Measurements from ENCODE around the gene SPINK13. TPM values are rescaled to one million over a fixed set of nuclear protein-coding genes. Genes with fewer than 3 reads are reported as not detected.

SPINK13 gene
- total and polyA plus RNA-seq, 2 of the 8 experiments (the other 6 are each of a cell fraction or from before 2014, with no cell fraction given) = not detected

- H3K36me3 ChIP-seq (ENCODE audit: control insufficient read depth in 2 of 4, insufficient read depth in 4 of 4, low read length in 3 of 4) = no peaks in the 10 kb centered on the region
- no peak overlapping the region for H2BK5ac ChIP-seq (ENCODE audit: low read depth, low read length)
- no peak overlapping the region for H2BK120ac ChIP-seq (replicated peaks; ENCODE audit: low read depth, low read length)
- no peak overlapping the region for H3K4ac ChIP-seq (replicated peaks; ENCODE audit: insufficient read length, low read depth, low read length)
- no peaks in the 10 kb centered on the region for H3K27me3 ChIP-seq (replicated peaks in 1 of 4; ENCODE audit: control insufficient read depth in 3 of 4, extremely low read depth in 1 of 4, insufficient read depth in 3 of 4, low read length in 3 of 4)
- no peak for DNase-seq (ENCODE audit: low read depth in 1 of 2, low spot score in 2 of 2)
- no peak overlapping the region for H3K9ac ChIP-seq (replicated peaks in 1 of 4; ENCODE audit: extremely low read depth in 1 of 4, low read depth in 3 of 4, low read length in 3 of 4)
- no peak overlapping the region for H3K23ac ChIP-seq (ENCODE audit: insufficient read length)
- FAIRE-seq = peak; percentile 74
- no peak overlapping the region for H3K4me2 ChIP-seq (ENCODE audit: insufficient read depth in 1 of 2, low read depth in 2 of 2, low read length in 2 of 2)
- no peaks in the 10 kb centered on the region for H3K79me1 ChIP-seq (ENCODE audit: low read depth, low read length)
- WGBS, 2 experiments (ENCODE audit: extremely low coverage in 1 of 2, insufficient coverage in 1 of 2, insufficient read length in 1 of 2, insufficient replicate concordance in 2 of 2, low coverage in 1 of 2, low lambda C conversion rate in 2 of 2, missing lambda C conversion rate in 1 of 2) = 39% methylated on average over 5 of the region's 6 CpGs; no CpG with 5 or more reads in 1 of the 2 experiments
- H4K20me1 ChIP-seq (replicated peaks in 1 of 2; ENCODE audit: control insufficient read depth in 1 of 2, insufficient read depth in 2 of 2, low read length in 2 of 2) = no peaks in the 10 kb centered on the region
- no peak overlapping the region for H3K18ac ChIP-seq (ENCODE audit: extremely low read depth, low read length)
- no peak overlapping the region for H2BK15ac ChIP-seq (ENCODE audit: low read length)
- H2AFZ ChIP-seq (ENCODE audit: low read length) = peak overlapping the region; percentile 74
- no peaks in the 10 kb centered on the region for H3K23me2 ChIP-seq (ENCODE audit: low read depth, low read length)
- 0 out of 7 replicates have a peak, but pooled peaks cover 0 to 3% (median 0%) of the 10 kb centered on the region in 4 experiments for H3K4me1 ChIP-seq (replicated peaks in 1 of 4; ENCODE audit: control insufficient read depth in 3 of 4, insufficient read depth in 4 of 4, low read length in 3 of 4)
- H3K9me3 ChIP-seq (ENCODE audit: insufficient read depth in 2 of 2, low read depth in 1 of 2, low read length in 1 of 2) = no peaks in the 10 kb centered on the region
- no peak overlapping the region for H3K14ac ChIP-seq (ENCODE audit: insufficient read length)
- no peak overlapping the region for H2AK5ac ChIP-seq (ENCODE audit: low read depth, low read length)
- no peak overlapping the region for H3K56ac ChIP-seq (replicated peaks; ENCODE audit: insufficient read length, low read depth, low read length)
- no peak overlapping the region for H4K91ac ChIP-seq (replicated peaks; ENCODE audit: insufficient read length, low read length)
- H4K5ac ChIP-seq (ENCODE audit: insufficient read length, low read depth, low read length) = no peak overlapping the region
- no peak overlapping the region for H4K8ac ChIP-seq (ENCODE audit: extremely low read depth, insufficient read depth, low read length)
- POLR2A ChIA-PET (ENCODE audit: partially characterized antibody) = interaction anchor here (0.6 to 1.2 kb wide), 2 partner anchors 29 to 145 kb away, joined by 3 to 4 read pairs; no protein-coding TSS in a partner anchor
- no peak overlapping the region for H2BK20ac ChIP-seq (ENCODE audit: low read length)
- CTCF ChIA-PET (ENCODE audit: partially characterized antibody) = interaction anchor here (0.6 to 3.1 kb wide), 26 partner anchors 8 to 337 kb away, joined by 3 to 53 read pairs (median 4); partner anchors contain the start of genes MARCOL and SPINK13
- H3K27ac ChIP-seq (ENCODE audit: low read depth, low read length) = no peak overlapping the region
- no peak overlapping the region for H3K4me3 ChIP-seq (ENCODE audit: extremely low read depth in 1 of 4, insufficient read depth in 2 of 4, low read depth in 3 of 4, low read length in 4 of 4)
- no peaks in the 10 kb centered on the region for H3K79me2 ChIP-seq (ENCODE audit: control insufficient read depth in 1 of 2, insufficient read depth in 2 of 2, low read length in 2 of 2)
- no peak overlapping the region for H2BK12ac ChIP-seq (ENCODE audit: low read depth, low read length)
- TF ChIP-seq BRCA1 (IDR thresholded peaks at IDR 0.05; ENCODE audit: low read depth, low read length) = no peak
- TF ChIP-seq SP2 (IDR thresholded peaks at IDR 0.05; ENCODE audit: low read length) = no peak
- TF ChIP-seq RAD21 (IDR thresholded peaks at IDR 0.05 in 1 of 2, conservative IDR thresholded peaks at IDR 0.05 in 1 of 2; ENCODE audit: low read depth in 2 of 2, low read length in 2 of 2) = peak; percentile 73 to 77
- no peak for TF ChIP-seq ATF3 (IDR thresholded peaks at IDR 0.05; ENCODE audit: insufficient read depth, low read depth, low read length)
- TF ChIP-seq GTF2F1 (IDR thresholded peaks at IDR 0.05; ENCODE audit: borderline replicate concordance, low read depth, low read length) = no peak
- no peak for TF ChIP-seq E2F6 (IDR thresholded peaks at IDR 0.05)
These were observed 21.9 kb downstream of the SPINK13 start for GRCh38 chr5:148290271-148291195.
